GM21526 (cell line): ENCODE measurements around the gene ATRNL1.

Experiments used
- ATAC-seq: cut with Tn5 transposase; IDR thresholded peaks from one replicate; pipeline ENCODE4 v1.9.1; 2021; ENCODE audit warnings: moderate library complexity; ENCODE audit not compliant: unreplicated experiment, low FRiP score

ATRNL1 gene

GRCh38 chr10:115093286-115093775, at the start of gene ATRNL1:
Gene ATRNL1 (plus strand): TSS chr10:115093365. CDS start chr10:115093751, 386 bp downstream.
- peak; percentile 56 for ATAC-seq

GRCh38 chr10:115043719-115044118, 49.4 kb upstream of the ATRNL1 start:
- ATAC-seq, result no peak

- ATAC-seq, result no peak
Measured at GRCh38 chr10:115044891-115045290, 48.3 kb upstream of the ATRNL1 start.

GRCh38 chr10:115045499-115045898, 47.7 kb upstream of the ATRNL1 start:
- no peak for ATAC-seq

GRCh38 chr10:115046686-115047236, 46.4 kb upstream of the ATRNL1 start:
- ATAC-seq, result no peak

- ATAC-seq, result no peak
Measured at GRCh38 chr10:115047705-115048104, 45.5 kb upstream of the ATRNL1 start.

GRCh38 chr10:115049318-115049717, 43.8 kb upstream of the ATRNL1 start:
- no peak for ATAC-seq

- no peak for ATAC-seq
Measured at GRCh38 chr10:115049960-115050359, 43.2 kb upstream of the ATRNL1 start.

- no peak for ATAC-seq
Measured at GRCh38 chr10:115050375-115051010, 42.7 kb upstream of the ATRNL1 start.

GRCh38 chr10:115051216-115051615, 41.9 kb upstream of the ATRNL1 start:
- no peak for ATAC-seq

- no peak for ATAC-seq
Measured at GRCh38 chr10:115052226-115052625, 40.9 kb upstream of the ATRNL1 start.

GRCh38 chr10:115052728-115053127, 40.4 kb upstream of the ATRNL1 start:
- no peak for ATAC-seq

- ATAC-seq, result no peak
Measured at GRCh38 chr10:115056186-115056585, 37.0 kb upstream of the ATRNL1 start.

GRCh38 chr10:115059301-115059898, 33.8 kb upstream of the ATRNL1 start:
- ATAC-seq, result no peak

- no peak for ATAC-seq
Measured at GRCh38 chr10:115063701-115064658, 29.2 kb upstream of the ATRNL1 start.

- no peak for ATAC-seq
Measured at GRCh38 chr10:115065801-115066200, 27.4 kb upstream of the ATRNL1 start.

- no peak for ATAC-seq
Measured at GRCh38 chr10:115066528-115066927, 26.6 kb upstream of the ATRNL1 start.

- ATAC-seq, result no peak
Measured at GRCh38 chr10:115073796-115074195, 19.4 kb upstream of the ATRNL1 start.

GRCh38 chr10:115082506-115082905, 10.7 kb upstream of the ATRNL1 start:
- no peak for ATAC-seq

- no peak for ATAC-seq
Measured at GRCh38 chr10:115084277-115084850, 8.8 kb upstream of the ATRNL1 start.
